ENCODE results near the gene SSUH2. TPM values are rescaled to one million over a fixed set of nuclear protein-coding genes. Genes with fewer than 3 reads are reported as not detected.

The SSUH2 gene
- total and polyA plus RNA-seq, 4 donors: 0.17 to 2.1 (median 0.24) TPM

GRCh38 chr3:8643693-8644365 lies 769 bp downstream of the SSUH2 start (continued):
- TF ChIP-seq EGR1 (IDR thresholded peaks at IDR 0.05; ENCODE audit: low read depth in 2 of 2) (no peak), JUND (IDR thresholded peaks at IDR 0.05) (no peak), RXRA (IDR thresholded peaks at IDR 0.05) (no peak), HNF4A (conservative IDR thresholded peaks at IDR 0.05) (no peak), TAF1 (conservative IDR thresholded peaks at IDR 0.05) (no peak)

- Histone ChIP-seq H3K27me3 (ENCODE audit: control insufficient read depth in 4 of 4, insufficient read depth in 4 of 4, low read length in 3 of 4) (no peaks in the 10 kb centered on the region), H3K9ac (ENCODE audit: low read depth in 1 of 2, low read length in 2 of 2) (no peak overlapping the region), H3K9me3 (ENCODE audit: control insufficient read depth in 4 of 4, low read length in 3 of 4) (no peaks in the 10 kb centered on the region), H3K4me1 (ENCODE audit: control insufficient read depth in 4 of 4, insufficient read depth in 4 of 4, low read length in 3 of 4) (no peaks in the 10 kb centered on the region), H3K27ac (ENCODE audit: low read depth in 1 of 2, low read length in 2 of 2) (no peak overlapping the region), H3K4me3 (ENCODE audit: low read depth in 1 of 3, low read length in 3 of 3) (no peak overlapping the region), H3K36me3 (ENCODE audit: control insufficient read depth in 4 of 4, insufficient read depth in 3 of 4, low read depth in 1 of 4, low read length in 3 of 4) (no peaks in the 10 kb centered on the region)
- no peak for TF ChIP-seq SP1 (IDR thresholded peaks at IDR 0.05)
- TF ChIP-seq JUND (IDR thresholded peaks at IDR 0.05): no peak
- TF ChIP-seq MAX (IDR thresholded peaks at IDR 0.05): no peak
- no peak for TF ChIP-seq FOXA1 (IDR thresholded peaks at IDR 0.05)
- no peak for TF ChIP-seq REST (IDR thresholded peaks at IDR 0.05)
- no peak for TF ChIP-seq NR2F2 (IDR thresholded peaks at IDR 0.05)
- 89% methylated on average over 2 of the region's 2 CpGs for WGBS
- no peak for DNase-seq (ENCODE audit: low spot score)
Observed at GRCh38 chr3:8642001-8642400, 2.6 kb downstream of the SSUH2 start.

- WGBS: 84% methylated on average over 7 of the region's 7 CpGs
- H3K9ac ChIP-seq (ENCODE audit: low read depth in 1 of 2, low read length in 2 of 2): no peak overlapping the region
- TF ChIP-seq REST (IDR thresholded peaks at IDR 0.05) (no peak), MAX (IDR thresholded peaks at IDR 0.05) (no peak), NR2F2 (IDR thresholded peaks at IDR 0.05) (no peak), ATF3 (IDR thresholded peaks at IDR 0.05) (no peak), RXRA (IDR thresholded peaks at IDR 0.05) (no peak), SP1 (IDR thresholded peaks at IDR 0.05) (no peak), ZBTB33 (IDR thresholded peaks at IDR 0.05) (no peak), JUND (IDR thresholded peaks at IDR 0.05) (no peak)
- H3K4me1 ChIP-seq (ENCODE audit: control insufficient read depth in 4 of 4, insufficient read depth in 4 of 4, low read length in 3 of 4): no peaks in the 10 kb centered on the region
- no peaks in the 10 kb centered on the region for H3K27me3 ChIP-seq (ENCODE audit: control insufficient read depth in 4 of 4, insufficient read depth in 4 of 4, low read length in 3 of 4)
- no peak for DNase-seq (ENCODE audit: low spot score)
- H3K36me3 ChIP-seq (ENCODE audit: control insufficient read depth in 4 of 4, insufficient read depth in 3 of 4, low read depth in 1 of 4, low read length in 3 of 4): no peaks in the 10 kb centered on the region
- no peak overlapping the region for H3K4me3 ChIP-seq (ENCODE audit: low read depth in 1 of 3, low read length in 3 of 3)
- H3K27ac ChIP-seq (ENCODE audit: low read depth in 1 of 2, low read length in 2 of 2): no peak overlapping the region
- no peaks in the 10 kb centered on the region for H3K9me3 ChIP-seq (ENCODE audit: control insufficient read depth in 4 of 4, low read length in 3 of 4)
Observed at GRCh38 chr3:8641472-8641871, 3.1 kb downstream of the SSUH2 start.
